ENCODE results near the gene RAX. TPM values are rescaled to one million over a fixed set of nuclear protein-coding genes. Genes with fewer than 3 reads are reported as not detected.
A peak's percentile ranks its signal among the peaks of the same experiment; 100 is the strongest.

RAX gene
- total and polyA plus RNA-seq, 5 donors from 2014 or later: not detected

DNA sequence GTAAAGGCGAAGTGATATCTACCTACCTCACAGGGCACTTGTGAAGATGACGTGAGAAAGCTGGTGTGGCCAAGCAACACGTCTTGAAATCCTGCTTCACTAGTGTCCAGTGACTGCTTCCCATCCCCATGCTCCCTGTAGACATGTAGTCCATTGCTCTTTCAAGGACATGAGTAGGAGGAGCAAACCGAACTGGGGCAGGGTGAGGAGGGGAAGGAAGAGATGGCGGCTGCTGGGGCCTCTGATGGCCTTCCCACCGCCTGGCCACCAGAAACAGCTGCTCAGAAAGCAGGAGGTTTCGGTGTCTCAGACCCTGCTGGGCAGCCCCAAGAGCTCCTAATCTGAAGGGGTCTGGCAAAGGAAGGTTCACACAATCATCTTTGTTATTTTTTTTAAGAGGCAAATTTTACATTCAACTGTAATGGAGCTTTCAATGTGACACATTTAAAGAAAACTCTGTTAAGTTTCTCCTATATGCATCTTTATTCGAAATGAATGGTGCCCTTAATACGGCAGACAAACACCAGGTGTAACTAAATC, 30.5 kb upstream of the RAX start:
- Mint-ChIP-seq H3K4me3 (no peak overlapping the region), H3K27me3 (peaks cover 51% of the 10 kb centered on the region), H3K36me3 (no peaks in the 10 kb centered on the region), H3K4me1 (peaks cover 0 to 5% (median 0%) of the 10 kb centered on the region in 4 donors), H3K9me3 (peaks cover 0 to 3% (median 0%) of the 10 kb centered on the region in 7 donors), H3K27ac (no peak overlapping the region)
- DNase-seq: no peak
- H3K4me3 ChIP-seq (ENCODE audit: low read depth, low read length): no peak overlapping the region
- H3K27ac ChIP-seq (ENCODE audit: insufficient read depth, low read length, poor library complexity, severe bottlenecking): no peak overlapping the region
- ATAC-seq (ENCODE audit: low read depth in 2 of 2): no peak
- H3K4me1 ChIP-seq (ENCODE audit: control insufficient read depth, insufficient read depth, low read length, poor library complexity, severe bottlenecking): peaks cover 3% of the 10 kb centered on the region
- no peaks in the 10 kb centered on the region for H3K9me3 ChIP-seq (ENCODE audit: control insufficient read depth in 2 of 2, low read length in 2 of 2)
- H3K27me3 ChIP-seq (ENCODE audit: control insufficient read depth, insufficient read depth, low read length): peaks cover 4% of the 10 kb centered on the region
- no peaks in the 10 kb centered on the region for H3K36me3 ChIP-seq (ENCODE audit: control insufficient read depth, insufficient read depth, low read length)

DNA sequence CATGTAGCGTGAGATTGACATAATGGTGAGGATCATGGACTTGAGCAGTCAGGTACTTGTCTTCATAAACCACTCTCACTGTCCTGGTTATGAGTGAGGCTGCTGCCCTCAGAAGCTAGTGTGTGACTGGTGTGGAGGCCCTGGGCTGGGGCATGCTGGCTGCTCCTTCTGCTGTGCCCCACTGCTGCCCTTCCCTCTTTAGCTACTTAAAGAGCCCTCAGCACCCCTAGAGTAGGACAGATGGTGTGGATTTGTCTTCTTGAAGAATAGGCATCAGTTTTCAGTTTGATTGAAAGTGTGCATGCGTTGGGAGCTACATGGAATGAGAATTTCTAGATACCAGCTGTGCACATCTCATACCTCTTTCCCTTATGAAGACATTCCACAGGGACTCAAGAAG, 29.8 kb upstream of the RAX start:
- Histone ChIP-seq H3K27ac (ENCODE audit: insufficient read depth, low read length, poor library complexity, severe bottlenecking) (no peak overlapping the region), H3K9me3 (ENCODE audit: control insufficient read depth in 2 of 2, low read length in 2 of 2) (no peaks in the 10 kb centered on the region), H3K4me3 (ENCODE audit: low read depth, low read length) (no peak overlapping the region), H3K36me3 (ENCODE audit: control insufficient read depth, insufficient read depth, low read length) (no peaks in the 10 kb centered on the region), H3K4me1 (ENCODE audit: control insufficient read depth, insufficient read depth, low read length, poor library complexity, severe bottlenecking) (no peaks in the 10 kb centered on the region), H3K27me3 (ENCODE audit: control insufficient read depth, insufficient read depth, low read length) (peaks cover 4% of the 10 kb centered on the region)
- DNase-seq (no peak), ATAC-seq (ENCODE audit: low read depth in 2 of 2) (no peak)
- no peak overlapping the region for H3K4me3 Mint-ChIP-seq
- no peaks in the 10 kb centered on the region for H3K36me3 Mint-ChIP-seq
- peaks cover 48% of the 10 kb centered on the region for H3K27me3 Mint-ChIP-seq
- peaks cover 0 to 1% (median 0%) of the 10 kb centered on the region in 4 donors for H3K4me1 Mint-ChIP-seq
- no peak overlapping the region for H3K27ac Mint-ChIP-seq
- H3K9me3 Mint-ChIP-seq: peaks cover 0 to 3% (median 0%) of the 10 kb centered on the region in 7 donors

DNA sequence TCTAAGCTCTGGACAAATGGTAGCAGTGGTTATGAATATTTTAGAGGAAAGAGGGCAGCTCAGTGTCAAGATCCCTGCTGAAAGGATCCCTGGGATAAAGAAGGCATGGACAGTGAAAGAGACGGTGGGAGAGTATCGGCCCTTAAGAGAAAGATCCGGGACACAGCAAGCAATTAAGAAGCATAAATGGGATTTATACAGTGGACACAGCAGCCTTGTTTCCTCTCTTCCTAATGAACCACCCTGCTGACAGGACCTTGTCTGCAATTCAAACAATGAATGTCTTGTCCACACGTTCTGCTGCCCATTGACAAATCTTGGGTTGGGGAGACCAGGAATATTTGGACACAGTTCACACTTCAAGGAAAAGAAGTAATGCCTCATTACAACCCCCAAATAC, 28.7 kb upstream of the RAX start:
- DNase-seq (no peak), ATAC-seq (ENCODE audit: low read depth in 2 of 2) (no peak)
- no peaks in the 10 kb centered on the region for H3K36me3 ChIP-seq (ENCODE audit: control insufficient read depth, insufficient read depth, low read length)
- no peaks in the 10 kb centered on the region for H3K4me1 ChIP-seq (ENCODE audit: control insufficient read depth, insufficient read depth, low read length, poor library complexity, severe bottlenecking)
- no peak overlapping the region for H3K4me3 Mint-ChIP-seq
- peaks cover 4% of the 10 kb centered on the region for H3K27me3 ChIP-seq (ENCODE audit: control insufficient read depth, insufficient read depth, low read length)
- no peak overlapping the region for H3K27ac ChIP-seq (ENCODE audit: insufficient read depth, low read length, poor library complexity, severe bottlenecking)
- H3K36me3 Mint-ChIP-seq: no peaks in the 10 kb centered on the region
- H3K4me1 Mint-ChIP-seq: no peaks in the 10 kb centered on the region
- no peaks in the 10 kb centered on the region for H3K9me3 ChIP-seq (ENCODE audit: control insufficient read depth in 2 of 2, low read length in 2 of 2)
- H3K9me3 Mint-ChIP-seq: peaks cover 0 to 3% (median 0%) of the 10 kb centered on the region in 7 donors
- no peak overlapping the region for H3K27ac Mint-ChIP-seq
- H3K4me3 ChIP-seq (ENCODE audit: low read depth, low read length): no peak overlapping the region
- H3K27me3 Mint-ChIP-seq: peaks cover 46% of the 10 kb centered on the region

DNA sequence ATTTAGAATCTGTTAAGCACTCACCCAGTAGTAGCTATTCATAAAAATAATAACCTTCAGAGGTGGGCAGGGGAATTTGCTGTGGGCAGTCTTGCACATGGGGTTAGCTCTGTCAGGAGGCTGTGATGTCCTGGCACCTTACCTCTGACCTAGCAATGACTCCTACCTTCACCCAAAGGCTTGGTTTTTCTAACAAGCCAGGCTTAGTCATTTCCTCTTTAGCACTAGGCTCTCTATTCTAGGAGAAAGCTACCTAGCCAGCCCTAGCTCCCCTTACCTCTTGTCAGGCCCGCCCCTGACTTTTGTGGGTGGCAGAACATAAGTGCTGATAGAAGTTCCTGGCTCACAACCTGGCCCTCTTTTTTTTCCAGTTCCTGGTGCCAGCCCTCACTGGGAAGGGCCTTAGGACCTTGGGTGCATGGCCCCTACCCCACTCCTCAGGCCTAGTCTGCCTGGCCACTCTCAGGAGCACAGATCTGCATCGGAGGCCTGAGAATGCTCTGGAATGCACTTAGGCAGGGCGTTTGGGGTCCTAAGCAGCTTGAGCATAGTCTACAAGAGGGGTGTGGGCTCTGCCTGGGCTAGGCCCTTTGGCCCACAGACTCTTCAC, 27.5 kb upstream of the RAX start:
- Histone ChIP-seq H3K36me3 (ENCODE audit: control insufficient read depth, insufficient read depth, low read length) (no peaks in the 10 kb centered on the region), H3K4me1 (ENCODE audit: control insufficient read depth, insufficient read depth, low read length, poor library complexity, severe bottlenecking) (no peaks in the 10 kb centered on the region), H3K9me3 (ENCODE audit: control insufficient read depth in 2 of 2, low read length in 2 of 2) (no peaks in the 10 kb centered on the region), H3K27me3 (ENCODE audit: control insufficient read depth, insufficient read depth, low read length) (peaks cover 4% of the 10 kb centered on the region), H3K4me3 (ENCODE audit: low read depth, low read length) (no peak overlapping the region), H3K27ac (ENCODE audit: insufficient read depth, low read length, poor library complexity, severe bottlenecking) (no peak overlapping the region)
- DNase-seq (no peak), ATAC-seq (ENCODE audit: low read depth in 2 of 2) (no peak)
- Mint-ChIP-seq H3K4me3 (no peak overlapping the region), H3K36me3 (no peaks in the 10 kb centered on the region), H3K27me3 (peaks cover 36% of the 10 kb centered on the region), H3K4me1 (no peaks in the 10 kb centered on the region), H3K27ac (peak overlapping the region in 1 of 3 donors; percentile 38), H3K9me3 (peaks cover 0 to 3% (median 0%) of the 10 kb centered on the region in 7 donors)

DNA sequence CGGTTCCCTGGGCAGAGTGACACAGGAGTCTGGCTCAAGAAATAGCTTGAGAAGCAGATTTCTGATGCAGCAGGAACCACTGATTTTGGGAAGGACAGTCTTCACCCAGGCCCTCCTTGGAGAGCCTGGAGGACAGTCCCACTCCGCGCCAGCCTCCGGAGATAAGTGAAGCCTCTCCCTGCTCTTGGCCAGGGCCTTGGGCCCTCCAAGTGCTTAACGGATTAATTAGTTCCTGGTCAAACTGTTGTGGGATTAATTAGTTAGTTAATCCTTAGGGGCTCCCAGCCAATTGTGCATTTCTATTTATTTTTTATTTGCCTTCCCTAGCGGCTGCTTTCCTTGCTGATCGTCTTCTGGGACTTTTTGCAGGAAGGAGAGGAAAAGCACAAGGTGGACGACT, 25.6 kb upstream of the RAX start:
- no peak overlapping the region for H3K27ac Mint-ChIP-seq
- H3K27me3 Mint-ChIP-seq: peaks cover 30% of the 10 kb centered on the region
- Histone ChIP-seq H3K4me1 (ENCODE audit: control insufficient read depth, insufficient read depth, low read length, poor library complexity, severe bottlenecking) (no peaks in the 10 kb centered on the region), H3K4me3 (ENCODE audit: low read depth, low read length) (no peak overlapping the region), H3K27me3 (ENCODE audit: control insufficient read depth, insufficient read depth, low read length) (peaks cover 5% of the 10 kb centered on the region), H3K36me3 (ENCODE audit: control insufficient read depth, insufficient read depth, low read length) (no peaks in the 10 kb centered on the region), H3K27ac (ENCODE audit: insufficient read depth, low read length, poor library complexity, severe bottlenecking) (no peak overlapping the region), H3K9me3 (ENCODE audit: control insufficient read depth in 2 of 2, low read length in 2 of 2) (no peaks in the 10 kb centered on the region)
- DNase-seq (no peak), ATAC-seq (ENCODE audit: low read depth in 2 of 2) (no peak)
- no peaks in the 10 kb centered on the region for H3K9me3 Mint-ChIP-seq
- no peak overlapping the region for H3K4me3 Mint-ChIP-seq
- H3K4me1 Mint-ChIP-seq: no peaks in the 10 kb centered on the region
- H3K36me3 Mint-ChIP-seq: no peaks in the 10 kb centered on the region

DNA sequence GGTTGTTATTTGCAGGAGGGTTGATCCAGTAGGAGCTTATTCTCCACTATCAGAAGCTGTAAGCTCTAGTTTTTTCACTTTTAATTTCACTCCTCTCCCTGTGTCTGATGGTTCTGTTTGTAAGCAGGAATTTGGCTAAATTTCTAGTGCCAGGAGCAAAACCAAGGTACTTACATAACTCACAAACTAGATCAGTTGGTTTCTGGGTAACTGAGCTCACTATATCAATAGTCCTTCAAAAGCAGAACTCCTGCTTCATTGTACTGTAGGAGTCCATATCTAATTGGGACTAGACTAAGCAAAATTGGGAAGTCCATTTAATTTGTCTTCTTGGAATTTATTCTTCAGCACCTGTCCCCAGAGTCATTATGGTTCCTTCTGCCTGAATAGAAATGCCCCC, 20.1 kb upstream of the RAX start:
- no peaks in the 10 kb centered on the region for H3K36me3 Mint-ChIP-seq
- no peaks in the 10 kb centered on the region for H3K36me3 ChIP-seq (ENCODE audit: control insufficient read depth, insufficient read depth, low read length)
- no peak overlapping the region for H3K27ac Mint-ChIP-seq
- H3K4me1 Mint-ChIP-seq: no peaks in the 10 kb centered on the region
- H3K4me3 ChIP-seq (ENCODE audit: low read depth, low read length): no peak overlapping the region
- no peak for ATAC-seq (ENCODE audit: low read depth in 2 of 2)
- H3K9me3 ChIP-seq (ENCODE audit: control insufficient read depth in 2 of 2, low read length in 2 of 2): no peaks in the 10 kb centered on the region
- peaks cover 17% of the 10 kb centered on the region for H3K27me3 ChIP-seq (ENCODE audit: control insufficient read depth, insufficient read depth, low read length)
- DNase-seq: no peak
- H3K4me1 ChIP-seq (ENCODE audit: control insufficient read depth, insufficient read depth, low read length, poor library complexity, severe bottlenecking): no peaks in the 10 kb centered on the region
- H3K4me3 Mint-ChIP-seq: no peak overlapping the region
- H3K9me3 Mint-ChIP-seq: peaks cover 0 to 4% (median 0%) of the 10 kb centered on the region in 7 donors
- no peak overlapping the region for H3K27ac ChIP-seq (ENCODE audit: insufficient read depth, low read length, poor library complexity, severe bottlenecking)
- H3K27me3 Mint-ChIP-seq: peaks cover 44% of the 10 kb centered on the region

DNA sequence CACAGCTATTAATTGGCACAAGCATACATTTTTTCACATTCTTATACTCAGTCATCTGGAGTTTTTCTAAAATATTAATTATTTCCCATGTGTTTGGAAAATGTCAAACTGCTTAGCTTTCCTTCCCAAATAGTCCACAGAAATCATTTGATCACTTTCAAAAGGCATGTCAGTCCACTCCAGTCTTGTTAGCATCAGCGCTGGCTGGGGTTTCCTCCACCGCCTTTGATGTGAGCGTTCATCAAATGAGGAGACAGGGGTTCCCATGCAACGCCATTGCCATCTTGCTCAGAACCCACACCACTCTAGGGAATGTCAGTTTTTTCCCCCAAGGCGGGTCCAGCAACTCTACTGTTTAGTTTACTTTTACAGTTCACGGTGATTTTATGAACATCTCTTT, 13.1 kb upstream of the RAX start:
- no peaks in the 10 kb centered on the region for H3K4me1 ChIP-seq (ENCODE audit: control insufficient read depth, insufficient read depth, low read length, poor library complexity, severe bottlenecking)
- no peak overlapping the region for H3K27ac ChIP-seq (ENCODE audit: insufficient read depth, low read length, poor library complexity, severe bottlenecking)
- no peak overlapping the region for H3K27ac Mint-ChIP-seq
- peaks cover 0 to 6% (median 0%) of the 10 kb centered on the region in 7 donors for H3K9me3 Mint-ChIP-seq
- no peak for ATAC-seq (ENCODE audit: low read depth in 2 of 2)
- peaks cover 49% of the 10 kb centered on the region for H3K27me3 Mint-ChIP-seq
- no peaks in the 10 kb centered on the region for H3K9me3 ChIP-seq (ENCODE audit: control insufficient read depth in 2 of 2, low read length in 2 of 2)
- H3K36me3 Mint-ChIP-seq: no peaks in the 10 kb centered on the region
- H3K4me3 Mint-ChIP-seq: no peak overlapping the region
- H3K4me1 Mint-ChIP-seq: no peaks in the 10 kb centered on the region
- no peak for DNase-seq
- peaks cover 21% of the 10 kb centered on the region for H3K27me3 ChIP-seq (ENCODE audit: control insufficient read depth, insufficient read depth, low read length)
- no peak overlapping the region for H3K4me3 ChIP-seq (ENCODE audit: low read depth, low read length)
- no peaks in the 10 kb centered on the region for H3K36me3 ChIP-seq (ENCODE audit: control insufficient read depth, insufficient read depth, low read length)

DNA sequence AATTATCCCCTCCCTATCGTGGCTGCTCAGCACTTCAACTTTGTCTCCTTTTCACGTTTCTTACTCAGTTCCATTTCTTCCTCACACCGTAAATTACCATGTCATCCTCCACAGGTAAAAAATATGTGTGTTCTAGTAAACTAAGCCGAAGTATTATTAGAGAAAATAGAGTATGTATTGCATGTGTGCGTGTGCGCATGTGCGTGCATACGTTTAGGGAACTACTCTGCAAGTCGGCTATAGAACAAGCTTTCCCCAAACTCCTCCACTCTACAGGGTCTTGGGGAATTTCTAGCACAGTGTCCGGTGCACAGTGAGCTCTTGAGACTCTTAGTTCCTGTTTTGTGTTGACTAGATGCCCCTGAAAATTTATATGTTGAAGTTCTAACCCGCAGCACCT, 9.1 kb upstream of the RAX start:
- H3K4me3 Mint-ChIP-seq: no peak overlapping the region
- H3K27ac Mint-ChIP-seq: no peak overlapping the region
- ATAC-seq (ENCODE audit: low read depth in 2 of 2) (no peak), DNase-seq (no peak)
- Histone ChIP-seq H3K27me3 (ENCODE audit: control insufficient read depth, insufficient read depth, low read length) (peaks cover 19% of the 10 kb centered on the region), H3K27ac (ENCODE audit: insufficient read depth, low read length, poor library complexity, severe bottlenecking) (no peak overlapping the region), H3K4me3 (ENCODE audit: low read depth, low read length) (no peak overlapping the region), H3K9me3 (ENCODE audit: control insufficient read depth in 2 of 2, low read length in 2 of 2) (no peaks in the 10 kb centered on the region), H3K4me1 (ENCODE audit: control insufficient read depth, insufficient read depth, low read length, poor library complexity, severe bottlenecking) (no peaks in the 10 kb centered on the region), H3K36me3 (ENCODE audit: control insufficient read depth, insufficient read depth, low read length) (no peaks in the 10 kb centered on the region)
- H3K27me3 Mint-ChIP-seq: peaks cover 69% of the 10 kb centered on the region
- no peaks in the 10 kb centered on the region for H3K4me1 Mint-ChIP-seq
- H3K9me3 Mint-ChIP-seq: peaks cover 0 to 3% (median 0%) of the 10 kb centered on the region in 7 donors
- H3K36me3 Mint-ChIP-seq: no peaks in the 10 kb centered on the region

Measured in CD4-positive, CD25-positive, alpha-beta regulatory T cell (primary cell).